ENCODE measurements around the gene TEAD2.

The TEAD2 gene

DNA sequence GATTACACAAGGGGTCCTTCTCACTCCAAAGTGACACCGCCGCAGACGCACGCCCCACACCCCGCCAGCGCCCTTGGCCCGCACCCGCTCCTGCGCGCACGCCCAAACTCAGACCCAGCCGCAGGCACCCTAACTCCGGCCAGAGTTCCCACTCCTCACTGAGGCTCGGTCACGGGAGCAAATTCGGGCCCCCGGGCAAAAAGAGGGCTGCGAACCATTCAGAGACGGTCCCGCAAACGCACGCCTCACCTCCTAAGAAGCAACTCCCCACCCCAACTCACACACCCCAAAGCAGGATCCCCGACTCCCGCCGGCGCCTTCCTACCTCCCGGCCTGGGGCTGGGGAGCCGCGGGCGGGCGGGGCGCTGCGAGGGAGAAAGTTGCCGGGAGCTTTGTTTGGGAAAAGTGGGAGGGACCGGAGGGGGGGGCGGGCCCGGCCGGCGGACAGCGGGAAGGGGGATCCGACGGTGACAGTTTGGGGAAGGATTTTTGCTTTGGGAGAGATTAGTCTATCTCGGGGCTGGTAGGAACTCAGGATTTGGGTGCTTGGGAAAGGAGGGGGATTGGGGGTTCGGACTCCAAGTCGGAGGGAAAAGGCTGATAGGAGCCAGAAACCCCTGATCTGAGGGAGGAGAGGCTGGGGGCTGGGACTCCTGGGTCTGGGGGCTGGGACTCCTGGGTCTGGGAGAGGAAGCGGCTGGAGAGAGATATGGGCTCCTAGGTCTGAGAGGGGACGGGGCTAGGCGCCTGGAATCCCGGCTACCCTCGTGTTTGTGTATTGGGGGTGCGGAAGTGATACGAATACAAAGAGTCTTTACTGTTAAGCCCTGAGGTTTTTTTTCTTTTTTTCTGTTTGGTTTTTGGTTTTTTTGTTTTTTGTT, at the start of gene TEAD2:
TSS of gene TEAD2 (minus strand) at position 369 of the 881 bp plus-strand sequence. CDS start 2,341 bp downstream, outside the sequence.
- DNase-seq, result peak; percentile 40

DNA sequence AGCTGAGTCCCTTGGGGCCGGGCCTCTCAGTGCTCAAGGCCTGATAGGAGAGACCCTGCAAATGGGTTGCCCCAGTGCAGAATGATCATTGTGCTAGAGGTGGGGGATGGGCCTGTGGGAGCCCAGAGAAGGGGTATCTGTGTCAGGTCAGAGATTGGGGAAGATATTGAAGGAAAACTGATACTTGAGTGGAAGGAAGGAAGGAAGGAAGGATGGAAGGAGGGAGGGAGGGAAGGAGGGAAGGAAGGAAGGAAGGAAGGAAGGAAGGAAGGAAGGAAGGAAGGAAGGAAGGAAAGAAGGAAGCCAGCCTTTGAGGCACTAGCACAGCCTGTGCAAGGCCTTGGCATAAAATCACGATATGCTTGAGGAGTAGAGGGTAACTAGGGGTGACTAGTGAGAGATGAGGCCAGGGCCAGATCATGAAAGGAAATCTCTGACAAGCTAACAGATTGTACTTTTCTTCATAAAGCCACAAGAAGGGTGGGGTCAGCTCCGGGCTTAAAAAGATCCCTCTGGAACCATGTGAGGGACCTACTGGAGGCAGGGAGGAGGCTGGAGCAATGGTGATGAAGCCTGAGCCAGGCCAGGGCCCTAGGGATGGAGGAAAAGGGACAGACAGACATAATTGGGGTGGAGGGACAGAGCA, 49.6 kb upstream of the TEAD2 start:
- DNase-seq, result no peak

DNA sequence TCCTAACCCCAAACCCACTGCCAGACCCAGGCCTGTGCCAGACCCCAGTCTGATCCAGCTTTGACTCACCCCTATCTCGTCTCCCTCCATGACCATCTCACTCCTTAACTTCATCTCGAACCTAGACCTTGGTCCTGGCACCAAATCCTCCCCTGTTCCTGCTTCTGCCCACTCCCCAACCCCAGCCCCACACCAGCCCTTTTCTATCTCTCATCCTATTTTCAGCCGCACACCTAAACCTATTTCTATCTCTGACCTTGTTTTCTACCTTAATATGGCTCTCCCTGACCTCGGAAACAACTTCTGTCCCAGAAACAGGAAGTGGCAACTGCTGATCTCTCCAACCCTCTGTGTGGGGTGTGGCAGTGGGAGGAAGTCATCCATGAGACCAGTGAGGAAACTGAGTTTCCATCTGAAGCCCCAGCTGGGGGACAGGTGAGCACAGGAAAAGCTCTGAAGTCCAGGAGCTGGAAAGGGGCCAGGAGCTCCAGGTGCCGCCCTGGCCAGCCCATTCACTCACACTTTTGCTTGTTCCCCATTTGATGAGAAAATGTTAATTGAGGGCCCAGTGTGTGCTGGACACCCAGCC, 47.3 kb upstream of the TEAD2 start:
- no peak for DNase-seq

DNA sequence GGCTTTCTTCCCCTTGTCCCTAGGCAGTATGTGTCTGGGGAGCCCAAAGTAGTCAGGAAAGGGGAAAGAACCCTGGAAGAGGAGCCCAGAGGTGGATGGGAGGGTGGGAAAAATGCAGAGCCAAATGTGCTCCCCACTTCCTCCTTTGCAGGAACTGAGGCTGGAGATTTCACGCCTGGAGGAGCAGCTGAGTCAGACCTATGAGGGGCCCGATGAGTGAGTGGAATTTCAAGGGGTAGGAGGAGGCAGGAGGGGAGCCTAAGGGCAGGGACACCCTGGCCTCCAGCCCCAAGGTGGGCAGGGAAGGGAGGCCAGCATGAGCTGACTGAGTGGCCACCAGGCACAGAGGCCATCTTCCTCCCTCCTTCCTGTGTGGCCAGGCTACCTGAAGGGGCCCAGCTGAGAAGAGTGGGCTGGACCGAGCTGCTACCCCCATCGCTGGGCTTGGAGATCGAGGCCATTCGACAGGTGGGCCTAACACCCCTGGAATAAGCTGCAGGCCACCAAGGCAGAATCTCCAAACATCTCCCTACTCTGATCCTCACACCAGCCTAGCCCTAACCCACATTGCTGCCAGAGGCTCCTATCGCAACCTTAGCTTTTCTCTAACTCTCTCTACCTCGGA, 46.7 kb upstream of the TEAD2 start:
- DNase-seq, result no peak

DNA sequence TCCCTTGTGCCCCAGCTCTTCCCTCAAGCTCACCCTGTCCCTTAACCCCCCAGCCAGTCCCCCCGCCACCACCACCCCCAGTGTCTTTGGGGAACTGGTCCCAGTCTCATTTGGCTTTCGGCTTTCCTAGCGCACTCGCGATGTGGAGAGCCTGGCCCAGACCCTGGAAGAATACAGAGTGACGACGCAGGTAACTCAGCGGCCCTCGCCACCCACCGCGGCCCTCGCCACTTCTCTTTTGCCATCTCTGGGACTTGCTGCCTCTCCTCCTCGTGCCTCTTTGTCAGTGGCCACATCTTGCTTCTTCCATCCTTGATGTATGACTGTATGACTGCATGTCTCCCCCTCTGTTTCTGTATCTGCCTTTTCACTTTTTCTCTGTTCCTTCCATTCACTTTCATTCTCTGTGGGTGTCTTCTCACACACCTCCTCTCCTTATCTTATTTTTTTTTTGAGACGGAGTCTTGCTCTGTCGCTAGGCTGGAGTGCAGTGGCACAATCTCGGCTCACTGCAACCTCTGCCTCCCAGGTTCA, 45.3 kb upstream of the TEAD2 start:
- DNase-seq, result no peak

DNA sequence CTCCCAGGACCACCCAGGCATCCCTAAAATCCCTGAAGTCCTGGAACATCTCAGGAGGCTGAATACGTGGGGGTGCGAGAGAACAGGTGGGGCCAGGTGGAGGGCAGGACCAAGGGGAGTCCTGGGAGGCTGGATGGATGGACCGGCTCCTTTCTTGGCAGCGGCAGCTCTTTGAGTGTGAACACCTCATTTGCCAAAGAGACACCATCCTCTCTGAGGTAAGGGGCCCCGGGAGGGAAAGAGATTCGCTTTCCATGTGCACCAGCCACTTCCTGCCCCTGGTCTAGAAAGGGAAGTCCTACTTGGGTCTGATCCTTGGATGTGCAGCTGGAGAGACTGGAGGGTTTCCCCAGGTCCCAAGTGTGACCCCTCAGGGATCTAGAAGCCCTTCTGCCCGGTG, 44.9 kb upstream of the TEAD2 start:
- no peak for DNase-seq

DNA sequence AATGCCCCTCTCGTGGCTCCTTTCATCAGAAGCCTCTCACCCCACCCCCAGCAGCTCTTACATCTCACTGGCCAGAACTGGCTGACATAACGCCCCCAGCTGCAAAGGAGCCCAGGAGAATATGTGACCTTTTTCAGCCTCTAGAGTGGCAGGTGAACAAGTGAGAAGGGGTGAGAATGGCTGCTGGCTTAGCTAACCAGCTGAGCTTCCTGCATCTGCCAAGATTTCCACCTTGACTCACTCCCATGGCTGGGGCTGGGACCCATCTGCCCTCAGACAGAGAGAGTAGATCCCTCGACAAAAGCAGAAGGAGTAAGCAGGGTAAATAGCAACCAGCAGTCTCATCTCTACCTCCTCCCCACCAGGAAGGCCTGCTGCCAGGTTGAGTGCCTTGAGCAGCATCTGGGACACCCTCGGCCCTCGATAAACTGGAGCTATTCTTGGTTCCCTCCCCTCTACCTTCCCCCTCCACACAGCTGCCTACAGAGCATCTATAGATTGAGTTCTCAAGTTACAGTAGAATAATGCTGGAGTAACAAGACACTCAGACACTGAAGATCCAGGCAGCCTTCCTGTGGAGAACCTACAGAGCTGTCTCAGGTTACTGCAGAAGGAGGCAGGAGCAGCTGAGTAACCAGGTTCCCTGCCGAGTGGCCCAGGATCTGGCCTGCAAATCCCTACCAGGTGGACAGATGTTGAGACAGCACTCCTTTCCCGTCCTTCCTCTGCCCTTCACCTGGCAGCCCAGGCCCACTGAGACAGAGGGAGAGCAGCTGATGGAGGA, 41.4 kb upstream of the TEAD2 start:
- peak; percentile 78 for DNase-seq

DNA sequence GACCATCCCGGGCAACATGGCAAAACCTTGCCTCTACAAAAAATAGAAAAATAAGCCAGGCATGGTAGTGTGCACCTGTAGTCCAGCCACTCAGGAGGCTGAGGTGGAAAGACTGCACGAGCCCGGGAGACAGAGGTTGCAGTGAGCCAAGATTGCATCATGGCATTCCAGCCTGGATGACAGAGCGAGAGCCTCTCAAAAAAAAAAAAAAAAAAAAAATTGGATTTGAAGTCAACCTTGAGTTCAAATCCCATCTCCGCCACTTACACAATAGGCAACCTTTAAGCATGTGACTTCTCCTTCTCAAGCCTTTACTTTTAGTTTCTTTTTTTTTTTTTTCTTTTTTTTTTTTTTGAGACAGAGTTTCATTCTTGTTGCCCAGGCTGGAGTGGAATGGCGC, 37.8 kb upstream of the TEAD2 start:
- DNase-seq, result no peak

DNA sequence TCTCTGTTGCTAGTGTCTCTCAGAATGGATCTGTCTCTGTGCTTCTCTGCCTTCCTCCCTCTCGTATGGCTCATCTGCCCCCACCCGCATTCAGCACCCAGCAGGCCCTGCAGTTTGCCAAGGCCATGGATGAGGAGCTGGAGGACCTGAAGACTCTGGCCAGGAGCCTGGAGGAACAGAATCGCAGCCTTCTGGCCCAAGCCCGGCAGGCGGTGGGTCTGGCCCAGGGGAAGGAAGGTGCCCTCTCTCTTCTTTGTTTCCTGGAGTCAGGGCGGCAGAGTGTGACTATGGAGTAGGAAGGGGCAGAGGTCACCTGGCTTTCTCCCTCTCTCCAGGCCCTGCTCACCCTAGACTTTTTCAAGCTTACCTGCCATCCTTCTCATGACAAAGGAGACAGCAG, 36.7 kb upstream of the TEAD2 start:
- DNase-seq, result no peak

DNA sequence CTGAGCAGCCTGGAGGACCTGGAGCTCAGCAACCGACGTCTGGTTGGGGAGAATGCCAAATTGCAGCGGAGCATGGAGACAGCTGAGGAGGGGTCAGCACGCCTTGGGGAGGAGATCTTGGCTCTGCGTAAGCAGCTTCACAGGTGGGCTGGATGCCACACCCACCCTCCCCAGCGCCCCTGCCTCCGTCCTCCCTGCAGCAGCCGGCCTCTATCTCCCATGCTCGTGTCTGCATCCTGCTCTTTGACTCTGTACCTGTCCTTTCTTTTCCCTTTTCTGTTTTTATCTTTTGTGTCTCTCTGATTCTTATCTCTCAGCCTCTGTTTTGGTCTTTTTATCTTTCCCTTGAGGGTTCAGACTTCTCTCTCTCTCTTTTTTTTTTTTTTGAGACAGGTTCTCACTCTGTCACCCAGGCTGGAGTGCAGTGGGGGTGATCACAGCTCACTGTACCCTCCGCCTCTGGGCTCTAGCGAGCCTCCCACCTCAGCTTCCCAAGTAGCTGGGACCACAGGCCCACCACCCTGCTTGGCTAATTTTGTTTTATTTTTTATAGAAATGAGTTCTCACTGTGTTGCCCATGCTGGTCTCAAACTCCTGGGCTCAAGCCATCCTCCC, 35.9 kb upstream of the TEAD2 start:
- peak; percentile 17 for DNase-seq

DNA sequence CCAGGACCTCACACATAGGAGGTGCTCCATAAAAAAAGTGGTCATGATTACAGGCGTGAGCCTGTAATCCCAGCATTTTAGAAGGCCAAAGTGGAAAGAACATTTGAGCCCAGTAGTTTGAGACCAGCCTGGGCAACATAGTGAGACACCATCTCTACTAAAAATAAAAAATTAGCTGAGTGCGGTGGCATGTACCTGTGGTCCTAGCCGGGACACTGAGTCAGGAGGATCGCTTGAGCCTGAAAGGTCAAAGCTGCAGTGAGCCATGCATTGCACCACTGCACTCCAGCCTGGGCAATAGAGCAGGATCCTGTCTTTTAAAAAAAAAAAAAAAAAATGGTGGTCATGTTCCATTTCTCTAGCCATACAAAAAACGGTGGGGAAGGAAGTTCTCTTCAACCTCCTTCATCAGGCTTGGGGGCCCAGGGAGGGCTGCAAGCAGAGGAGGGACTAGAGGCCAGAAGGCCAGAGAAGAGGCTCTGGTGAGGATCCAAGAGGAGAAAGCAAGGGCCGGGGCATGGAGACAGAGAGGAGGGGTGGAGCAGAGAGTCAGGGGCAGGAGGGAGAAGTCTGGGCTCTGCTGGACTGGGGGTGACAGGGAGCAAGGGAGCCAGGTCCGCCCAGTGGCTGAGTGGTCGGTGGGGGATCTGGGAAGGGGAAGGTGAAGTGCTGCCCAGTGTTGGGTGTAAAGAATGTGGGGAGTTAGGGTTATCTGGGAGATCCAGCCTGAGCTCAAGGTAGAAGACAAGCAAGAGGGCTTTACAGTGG, 34.7 kb upstream of the TEAD2 start:
- no peak for DNase-seq

DNA sequence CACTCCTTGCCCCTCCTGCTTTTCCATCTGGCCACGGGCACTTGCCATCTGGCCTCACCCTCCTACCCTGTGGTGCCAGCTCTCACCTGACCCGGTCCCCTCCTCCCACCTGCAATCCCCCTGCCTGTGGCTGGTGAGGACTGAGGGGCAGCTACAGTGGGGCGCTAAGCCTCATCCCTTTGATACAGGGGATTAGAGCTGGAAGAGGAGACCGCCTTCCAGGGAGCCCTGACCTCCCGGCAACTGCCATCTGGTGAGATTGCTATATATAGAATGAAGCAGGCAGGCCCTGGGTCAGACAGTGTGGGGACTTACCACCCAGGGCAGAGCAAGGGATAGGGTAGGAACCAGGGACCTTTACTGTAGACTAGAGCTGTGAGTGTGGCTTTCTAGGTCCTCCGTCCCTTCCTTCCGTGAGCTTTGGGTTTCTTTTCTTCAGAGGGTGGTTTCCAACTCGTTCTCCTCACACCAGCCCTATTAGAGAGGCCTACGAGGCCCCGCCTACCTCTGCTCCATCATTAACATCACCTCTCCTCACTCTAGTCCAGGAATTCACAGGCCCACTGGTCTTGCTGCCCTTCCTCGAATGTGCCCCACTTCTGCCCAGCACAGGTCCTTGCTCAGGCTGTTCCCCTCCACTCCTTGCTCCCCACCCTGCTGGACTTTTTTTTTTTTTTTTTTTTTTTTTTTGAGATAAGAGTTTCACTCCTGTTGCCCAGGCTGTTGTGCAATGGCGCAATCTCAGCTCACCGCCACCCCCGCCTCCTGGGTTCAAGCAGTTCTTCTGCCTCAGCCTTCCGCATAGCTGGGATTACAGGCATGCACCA, 33.6 kb upstream of the TEAD2 start:
- peak; percentile 96 for DNase-seq

DNA sequence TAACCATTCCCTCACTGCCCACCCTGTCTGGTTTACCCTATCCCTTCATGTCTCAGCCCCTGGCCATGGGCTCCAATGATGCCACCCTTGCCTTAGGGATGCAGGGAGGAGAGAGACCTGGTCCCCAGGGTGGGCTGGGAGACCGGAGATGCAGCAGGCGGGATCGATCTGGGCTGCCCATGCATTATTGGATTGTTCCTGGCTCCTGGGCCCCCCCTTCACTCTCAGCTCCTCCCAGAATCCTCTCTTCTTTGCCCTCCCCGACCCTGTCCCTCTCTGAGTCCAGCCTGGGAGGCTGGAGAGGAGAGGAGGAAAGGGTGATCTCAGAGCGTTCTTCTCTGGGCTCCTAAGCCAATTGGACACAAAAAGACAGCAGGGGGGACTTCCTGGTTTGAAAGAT, 31.7 kb upstream of the TEAD2 start:
- peak; percentile 53 for DNase-seq

DNA sequence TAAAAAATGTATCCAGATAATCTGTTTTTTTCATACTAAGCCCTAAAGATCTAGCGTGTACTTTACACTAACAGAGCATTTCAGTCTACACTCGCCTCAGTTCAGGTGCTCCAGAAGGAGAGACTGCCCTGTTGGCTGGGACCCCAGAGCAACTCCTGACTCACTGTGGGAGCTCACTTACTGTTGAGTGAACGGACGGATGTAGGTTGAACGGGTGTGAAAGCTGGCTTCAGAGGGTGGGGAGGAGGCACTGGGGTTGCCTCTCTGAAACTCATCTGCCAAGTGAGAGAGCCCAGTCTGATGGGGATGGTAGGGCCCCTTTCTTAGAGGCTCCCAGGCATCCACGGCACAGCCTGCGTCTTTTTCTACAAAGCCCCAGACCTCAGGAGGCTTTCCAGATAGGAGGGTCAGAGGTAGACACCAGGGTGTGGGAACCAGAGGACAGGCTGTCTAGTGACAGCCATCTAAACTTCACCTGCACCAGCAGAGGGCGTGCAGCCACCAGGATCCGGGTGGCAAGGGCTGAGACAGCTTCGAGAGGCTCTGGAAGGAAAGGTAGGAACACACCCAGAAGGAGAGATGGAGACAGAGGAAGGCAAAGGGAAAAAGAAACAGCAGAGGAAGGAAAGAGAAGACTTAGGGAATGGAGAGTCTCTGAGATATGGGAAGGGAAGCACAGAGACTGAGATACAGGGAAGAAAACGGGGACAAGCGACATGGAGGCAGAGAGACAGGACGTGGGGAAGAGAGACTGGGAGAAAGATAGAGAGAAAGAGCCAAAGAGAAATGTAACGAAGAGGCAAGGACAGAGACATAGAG, 29.6 kb upstream of the TEAD2 start:
- DNase-seq, result peak; percentile 92

DNA sequence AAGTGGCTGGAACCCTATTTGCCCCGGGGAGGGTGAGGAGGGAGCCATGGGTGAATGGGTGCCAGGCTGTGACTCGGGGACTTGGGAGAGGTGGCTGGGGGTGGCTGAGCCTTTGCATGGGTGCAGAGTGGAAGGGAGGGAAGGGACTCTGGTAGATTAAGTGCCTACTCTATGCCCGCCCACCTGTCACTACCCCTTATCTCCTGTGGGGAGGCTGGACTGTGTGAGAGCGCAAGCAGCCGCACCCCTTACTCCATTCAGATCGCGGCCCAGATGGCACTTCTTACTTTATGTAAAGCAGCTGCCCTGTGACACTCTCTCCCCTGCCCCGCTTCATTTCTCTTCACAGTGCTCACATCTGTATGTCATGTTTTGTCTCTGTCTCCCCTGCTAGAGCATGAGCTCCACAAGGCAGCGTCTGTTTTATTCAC, 28.7 kb upstream of the TEAD2 start:
- DNase-seq, result peak; percentile 67

DNA sequence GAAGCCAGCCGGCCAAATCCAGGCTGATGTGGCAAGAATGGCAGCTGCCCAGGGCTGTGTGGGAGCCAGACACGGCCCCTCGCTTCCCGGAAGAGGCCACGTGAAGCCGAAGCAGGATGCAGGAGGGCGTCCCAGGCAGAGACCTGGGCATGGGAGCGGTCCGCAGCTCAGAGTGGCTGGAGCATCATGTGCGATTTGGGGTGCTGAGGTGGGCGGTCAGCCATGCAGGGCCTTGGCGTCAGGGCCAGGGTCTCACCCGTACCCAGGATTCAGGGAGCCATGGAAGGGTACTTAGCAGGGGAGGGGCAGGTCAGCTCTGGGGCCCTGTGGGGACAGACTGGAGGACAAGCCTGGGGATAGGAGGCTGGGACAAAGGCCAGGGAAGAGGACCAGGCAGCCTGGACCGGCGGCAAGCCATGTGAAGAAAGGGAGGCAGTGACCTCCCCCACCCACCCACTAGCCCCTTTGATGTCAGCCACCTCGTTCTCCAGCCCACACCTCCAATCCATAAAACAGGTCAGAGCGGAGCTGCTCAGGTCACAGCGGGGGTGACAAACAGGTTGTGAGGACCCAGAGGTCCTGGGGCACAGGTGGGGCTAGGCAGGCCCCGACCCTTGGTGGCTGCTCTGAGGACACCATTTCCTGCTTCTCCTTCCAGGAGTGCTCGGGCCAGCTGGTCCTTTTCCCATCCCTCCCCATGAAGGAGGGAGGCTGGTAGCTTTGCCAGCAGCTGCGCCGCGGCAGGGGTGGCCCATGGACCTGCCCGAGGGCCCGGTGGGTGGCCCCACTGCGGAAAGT, 28.1 kb upstream of the TEAD2 start:
- DNase-seq, result no peak

DNA sequence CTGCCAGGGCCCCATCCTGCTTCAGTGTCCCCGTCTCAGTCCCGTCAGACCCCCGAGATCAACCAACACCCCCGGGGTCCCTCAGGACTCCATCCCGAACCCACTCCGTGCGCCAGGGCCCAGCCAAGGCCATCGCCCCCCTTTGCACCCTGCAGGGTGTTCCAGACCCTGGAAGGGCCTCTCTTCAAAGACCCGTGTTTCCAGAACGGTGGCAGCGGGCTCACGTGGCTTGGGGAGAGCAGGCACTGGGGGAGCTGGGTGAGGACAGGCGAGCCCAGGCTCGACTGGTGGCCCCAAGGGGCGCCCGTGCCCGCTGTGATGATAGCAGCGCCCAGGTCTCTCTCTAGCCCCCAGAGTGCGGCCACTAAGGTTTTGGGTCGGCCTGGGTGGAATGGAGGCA, 27.2 kb upstream of the TEAD2 start:
- no peak for DNase-seq

DNA sequence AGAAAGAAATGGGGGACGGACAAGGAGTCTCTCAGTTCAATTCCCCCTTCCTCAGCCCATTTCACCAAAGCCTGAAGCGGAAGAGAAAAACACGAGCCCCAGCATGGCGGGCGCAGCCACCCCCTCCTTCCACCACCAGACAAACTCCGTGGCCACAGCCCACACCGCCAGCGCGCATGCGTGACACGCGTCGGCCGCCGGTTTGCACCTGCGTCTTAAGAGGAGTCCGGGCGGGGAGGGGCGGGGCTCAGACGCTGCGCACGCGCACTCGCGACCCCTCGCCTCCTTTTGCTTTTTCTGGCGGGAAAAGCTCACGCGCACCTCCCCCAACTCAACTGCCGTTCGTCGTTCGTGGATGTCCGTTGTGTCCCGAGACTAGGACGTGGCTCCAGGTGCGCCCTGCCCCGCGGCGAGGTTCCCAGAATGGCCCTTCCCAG, 25.7 kb upstream of the TEAD2 start, which contains the start of gene KASH5:
TSS of gene KASH5 (plus strand) at position 314 of the 437 bp plus-strand sequence. CDS start 2,635 bp downstream, outside the sequence.
- no peak for DNase-seq

Measured in NCI-H82 (cell line).